GM19035 (cell line): Measurements from ENCODE around the gene CTTN.

ENCODE experiments used
- ATAC-seq: cut with Tn5 transposase; IDR thresholded peaks from one replicate; pipeline ENCODE4 v1.9.1; 2021; ENCODE audit not compliant: unreplicated experiment

Gene CTTN

GRCh38 chr11:70424765-70425344 is 26.5 kb downstream of the CTTN start:
- no peak for ATAC-seq

- no peak for ATAC-seq
Measured at GRCh38 chr11:70427436-70427835, 29.1 kb downstream of the CTTN start.

GRCh38 chr11:70428701-70429427 is 30.5 kb downstream of the CTTN start:
- no peak for ATAC-seq

GRCh38 chr11:70429428-70429705 is 31.0 kb downstream of the CTTN start:
- ATAC-seq = no peak

GRCh38 chr11:70429724-70430521 is 31.6 kb downstream of the CTTN start:
- no peak for ATAC-seq

- no peak for ATAC-seq
Measured at GRCh38 chr11:70430671-70431574, 32.6 kb downstream of the CTTN start.

- ATAC-seq = no peak
Measured at GRCh38 chr11:70431611-70432010, 33.3 kb downstream of the CTTN start.

GRCh38 chr11:70432065-70432464 is 33.7 kb downstream of the CTTN start:
- no peak for ATAC-seq

GRCh38 chr11:70432580-70432979 is 34.3 kb downstream of the CTTN start:
- ATAC-seq = no peak

GRCh38 chr11:70433038-70433437 is 34.7 kb downstream of the CTTN start:
- ATAC-seq = no peak

GRCh38 chr11:70433526-70433925 is 35.2 kb downstream of the CTTN start:
- no peak for ATAC-seq

- ATAC-seq = no peak
Measured at GRCh38 chr11:70433966-70434812, 35.9 kb downstream of the CTTN start.

- no peak for ATAC-seq
Measured at GRCh38 chr11:70434813-70435278, 36.5 kb downstream of the CTTN start.

GRCh38 chr11:70435361-70435760 is 37.0 kb downstream of the CTTN start:
- no peak for ATAC-seq

GRCh38 chr11:70435765-70436500 is 37.6 kb downstream of the CTTN start:
- no peak for ATAC-seq

- ATAC-seq = no peak
Measured at GRCh38 chr11:70436501-70436860, 38.2 kb downstream of the CTTN start.

GRCh38 chr11:70437111-70437784 is 38.9 kb downstream of the CTTN start:
- ATAC-seq = no peak

- ATAC-seq = no peak
Measured at GRCh38 chr11:70440206-70440605, 41.9 kb downstream of the CTTN start.

- ATAC-seq = no peak
Measured at GRCh38 chr11:70443773-70444030, 45.4 kb downstream of the CTTN start.
